Measurements from ENCODE around the gene ITPA.
A peak's percentile ranks its signal among the peaks of the same experiment; 100 is the strongest.

Gene ITPA

DNA sequence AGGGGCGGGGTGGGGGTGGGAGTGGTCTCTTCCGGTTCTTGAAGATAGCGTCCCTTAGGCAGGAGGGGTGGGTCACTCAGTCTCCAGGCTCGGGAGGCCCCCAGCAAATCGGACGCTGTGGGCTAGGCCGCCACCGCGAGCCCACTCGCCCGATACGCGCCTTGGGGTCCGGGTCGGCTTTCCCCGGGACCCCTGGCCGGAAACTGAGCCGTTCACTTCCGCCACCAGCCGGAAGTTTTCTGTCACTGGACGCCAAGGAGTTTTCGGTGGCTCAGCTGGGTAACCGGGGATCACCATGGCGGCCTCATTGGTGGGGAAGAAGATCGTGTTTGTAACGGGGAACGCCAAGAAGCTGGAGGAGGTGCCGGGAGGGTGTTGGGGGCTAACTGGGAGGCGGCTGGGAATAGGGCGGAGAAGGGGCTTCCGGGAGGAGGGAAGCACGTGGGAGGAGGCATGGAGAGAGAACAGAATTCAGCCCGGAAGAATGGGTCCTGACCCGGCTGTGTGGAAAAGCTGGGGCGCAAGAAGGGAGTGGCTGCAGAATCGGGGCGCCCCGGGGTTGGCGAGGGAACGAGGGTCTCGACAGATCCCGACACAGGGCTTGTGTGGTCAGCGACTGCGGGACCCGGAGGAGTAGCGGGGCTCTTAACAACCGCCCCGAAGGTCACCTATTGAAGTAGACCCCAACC lies at the start of gene ITPA:
Gene ITPA (plus strand): TSS at position 242 of the 689 bp plus-strand sequence. CDS start 54 bp downstream, at position 296.
- DNase-seq (ENCODE audit: low read depth): peak; percentile 33

DNA sequence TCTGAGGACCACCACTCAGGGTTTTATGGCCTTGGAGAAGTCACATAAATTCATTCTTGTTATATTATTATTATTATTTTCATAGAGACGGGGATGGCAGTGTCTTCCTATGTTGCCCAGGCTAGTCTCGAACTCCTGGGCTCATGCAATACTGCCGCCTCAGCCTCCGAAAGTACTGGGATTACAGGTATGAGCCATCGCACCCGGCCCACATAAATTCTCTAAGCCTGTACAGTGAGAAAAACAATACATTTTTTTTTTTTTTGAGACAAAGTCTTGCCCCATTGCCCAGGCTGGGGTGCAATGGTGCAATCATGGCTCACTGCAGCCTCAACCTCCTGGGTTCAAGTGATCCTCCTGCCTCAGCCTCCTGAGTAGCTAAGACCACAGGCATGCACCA lies 48.9 kb upstream of the ITPA start:
- no peak for DNase-seq (ENCODE audit: low read depth)

DNA sequence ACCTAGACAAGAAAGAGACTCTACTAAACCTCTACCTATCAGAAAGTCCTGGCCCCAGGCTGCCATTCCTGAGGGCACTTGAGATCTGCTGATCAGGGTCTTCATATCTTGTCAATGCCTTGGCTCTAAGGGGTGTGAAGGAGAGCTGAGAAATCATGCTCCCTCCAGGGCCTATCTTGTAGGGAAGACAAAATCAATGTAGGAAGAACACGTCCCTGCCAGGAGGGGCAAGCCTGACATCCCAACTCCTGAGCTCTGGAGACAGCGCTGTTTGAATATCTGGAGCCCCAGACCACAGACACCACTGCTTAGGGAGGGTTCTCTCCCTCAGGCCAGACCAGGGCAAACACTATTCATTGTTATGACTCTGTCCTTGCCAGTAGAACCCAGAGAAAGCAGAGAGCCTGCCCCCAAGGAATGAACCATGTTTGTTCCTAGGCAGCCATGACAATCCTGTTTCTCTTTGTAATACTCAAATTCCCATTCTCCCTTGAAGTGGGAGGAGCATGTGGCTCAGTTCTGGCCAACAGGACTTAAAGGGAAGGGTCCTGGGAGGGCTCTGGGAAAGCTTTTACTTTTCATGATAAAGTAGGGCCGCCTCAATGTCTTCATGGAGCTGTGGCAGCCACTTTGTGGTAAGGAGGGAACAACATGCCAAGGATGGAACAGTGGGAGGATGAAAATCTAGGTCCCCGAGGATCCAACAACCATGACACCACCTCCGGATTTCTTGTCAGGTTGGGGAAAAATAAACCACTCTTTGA lies 47.8 kb upstream of the ITPA start:
- DNase-seq (ENCODE audit: low read depth): no peak

DNA sequence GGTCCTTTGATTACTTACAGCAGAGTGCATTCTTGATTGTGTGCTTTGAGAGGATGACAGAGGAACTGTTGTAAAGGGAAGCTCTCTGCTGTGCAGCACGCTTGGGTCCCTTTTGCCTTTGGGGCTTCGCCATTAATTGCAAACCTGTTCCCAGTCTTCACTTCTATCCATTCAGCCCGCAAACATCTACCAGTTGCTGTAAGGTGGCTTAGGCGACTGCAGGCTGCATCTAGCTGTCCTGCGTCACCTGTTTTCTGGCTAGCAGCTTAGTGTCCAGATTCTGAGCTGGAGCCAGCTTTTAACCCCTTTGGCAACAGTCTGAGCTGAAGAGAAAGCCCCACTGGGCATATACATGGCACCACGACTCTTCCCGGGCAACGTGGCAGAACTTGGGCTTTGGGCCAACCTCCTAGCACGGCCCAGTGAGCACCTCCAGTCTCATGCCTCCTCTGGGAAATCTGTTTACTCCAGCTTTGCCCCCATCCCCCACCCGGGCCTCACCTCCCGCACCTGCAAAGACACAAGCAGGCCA lies 47.2 kb upstream of the ITPA start:
- no peak for DNase-seq (ENCODE audit: low read depth)

DNA sequence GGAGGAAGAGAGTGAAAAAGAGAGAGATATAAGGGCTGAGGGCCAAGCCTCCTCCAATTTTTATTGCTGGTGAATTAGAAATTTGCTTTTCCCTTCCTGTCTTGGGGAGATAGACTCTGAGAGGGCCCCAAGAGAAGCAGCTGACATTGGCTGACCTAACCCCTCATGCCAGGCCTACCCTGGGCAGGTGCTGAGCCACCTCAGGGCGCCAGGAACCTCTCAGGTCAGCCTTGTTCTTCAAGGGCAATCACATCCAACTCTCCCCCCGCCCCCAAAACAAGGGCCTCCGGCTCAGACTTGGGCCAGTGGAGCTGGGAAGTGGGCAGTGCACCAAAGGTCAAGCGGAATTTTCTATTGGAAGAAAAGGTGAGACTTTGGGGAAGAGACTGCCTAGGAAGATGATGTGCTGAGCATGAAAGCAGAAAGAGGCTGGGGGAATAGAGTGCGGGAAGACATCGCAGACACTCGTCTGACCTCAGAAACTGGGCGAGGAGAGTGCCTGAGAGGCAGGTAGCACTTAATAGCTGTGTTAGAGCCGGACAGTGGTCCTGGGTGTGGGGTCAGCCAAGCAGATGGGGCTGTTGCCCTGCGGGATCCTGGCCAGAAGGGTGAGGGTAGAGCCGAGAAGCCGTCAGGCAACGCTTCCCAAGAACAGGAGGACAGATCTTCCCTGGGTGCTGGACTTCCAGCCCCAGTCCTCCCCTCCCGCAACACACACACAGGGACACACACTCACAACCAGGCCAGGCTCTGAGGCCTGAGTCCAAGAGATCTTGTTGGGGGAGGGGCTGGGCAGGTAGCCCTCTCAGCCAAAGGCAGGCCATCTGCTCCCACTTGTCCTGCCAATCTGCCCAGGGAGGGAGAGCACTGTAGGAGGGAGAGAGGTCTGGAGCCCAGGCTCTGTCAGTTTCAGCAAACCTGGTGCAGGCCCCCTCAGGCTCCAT lies 45.9 kb upstream of the ITPA start:
- no peak for DNase-seq (ENCODE audit: low read depth)

DNA sequence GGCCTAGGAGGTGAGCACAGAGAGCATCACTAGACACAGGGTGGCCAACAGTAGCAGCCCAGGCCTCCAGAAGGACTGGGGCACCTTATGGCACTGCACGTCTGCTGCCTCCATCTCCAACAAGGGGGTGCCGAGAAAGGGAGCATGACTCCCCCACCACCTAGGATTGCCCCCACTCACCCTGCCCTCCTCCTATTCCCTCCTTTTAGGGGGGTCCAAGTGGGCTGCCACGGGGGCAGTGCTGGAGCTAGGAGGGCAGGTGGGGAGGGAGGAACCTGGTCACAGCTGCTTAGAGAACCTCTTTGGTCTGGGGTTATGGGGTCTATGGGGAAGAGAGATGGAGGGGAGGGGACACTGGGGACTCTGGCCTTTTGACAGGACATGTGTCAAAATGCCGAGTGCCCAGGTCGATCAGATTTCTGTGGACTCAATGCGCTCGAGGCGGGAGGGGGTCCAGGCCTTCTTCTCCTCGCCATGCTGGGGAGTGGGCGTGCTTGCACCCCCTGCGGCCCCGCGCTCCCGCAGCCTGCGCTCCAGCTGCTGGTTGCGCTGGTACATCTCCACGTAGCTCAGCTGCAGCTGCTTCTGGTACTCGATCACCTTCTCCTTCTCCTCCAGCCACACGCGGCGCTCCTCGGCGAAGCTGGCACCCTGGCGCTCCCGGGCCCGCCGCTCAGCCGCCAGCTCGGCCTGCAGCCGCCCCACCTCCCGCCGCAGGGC lies 45.1 kb upstream of the ITPA start:
- DNase-seq (ENCODE audit: low read depth): no peak

DNA sequence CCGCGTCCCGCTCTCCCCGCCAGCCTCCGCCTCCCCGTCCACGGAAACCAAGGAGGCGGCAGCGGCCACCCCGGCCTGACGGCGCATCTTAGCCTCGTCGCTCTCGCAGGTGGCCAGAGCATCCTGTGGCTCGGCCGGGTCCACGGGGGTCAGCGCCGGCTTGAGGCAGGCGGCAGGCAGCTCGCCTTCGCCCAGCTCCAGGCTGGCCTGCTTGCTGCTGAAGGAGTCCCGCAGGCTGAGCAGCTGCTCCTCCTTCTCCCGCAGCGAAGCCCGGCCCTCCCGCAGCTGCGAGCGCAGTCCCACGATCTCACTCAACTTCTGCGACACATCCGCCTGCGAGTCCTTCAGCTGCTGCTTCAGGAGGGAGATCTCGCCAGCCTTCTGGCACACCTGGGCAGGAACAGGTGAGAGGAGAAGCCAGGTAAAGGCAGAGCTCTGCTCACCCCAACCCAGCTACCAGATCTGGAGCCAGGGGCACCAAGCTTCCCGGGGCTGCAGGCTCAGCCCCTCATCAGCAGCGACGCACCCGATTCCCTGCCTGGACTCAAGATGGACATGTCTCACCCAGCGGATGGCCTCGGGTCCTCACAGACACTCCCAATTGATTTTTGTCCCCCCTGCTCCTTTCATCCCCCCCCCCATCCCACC lies 44.4 kb upstream of the ITPA start:
- DNase-seq (ENCODE audit: low read depth): no peak

DNA sequence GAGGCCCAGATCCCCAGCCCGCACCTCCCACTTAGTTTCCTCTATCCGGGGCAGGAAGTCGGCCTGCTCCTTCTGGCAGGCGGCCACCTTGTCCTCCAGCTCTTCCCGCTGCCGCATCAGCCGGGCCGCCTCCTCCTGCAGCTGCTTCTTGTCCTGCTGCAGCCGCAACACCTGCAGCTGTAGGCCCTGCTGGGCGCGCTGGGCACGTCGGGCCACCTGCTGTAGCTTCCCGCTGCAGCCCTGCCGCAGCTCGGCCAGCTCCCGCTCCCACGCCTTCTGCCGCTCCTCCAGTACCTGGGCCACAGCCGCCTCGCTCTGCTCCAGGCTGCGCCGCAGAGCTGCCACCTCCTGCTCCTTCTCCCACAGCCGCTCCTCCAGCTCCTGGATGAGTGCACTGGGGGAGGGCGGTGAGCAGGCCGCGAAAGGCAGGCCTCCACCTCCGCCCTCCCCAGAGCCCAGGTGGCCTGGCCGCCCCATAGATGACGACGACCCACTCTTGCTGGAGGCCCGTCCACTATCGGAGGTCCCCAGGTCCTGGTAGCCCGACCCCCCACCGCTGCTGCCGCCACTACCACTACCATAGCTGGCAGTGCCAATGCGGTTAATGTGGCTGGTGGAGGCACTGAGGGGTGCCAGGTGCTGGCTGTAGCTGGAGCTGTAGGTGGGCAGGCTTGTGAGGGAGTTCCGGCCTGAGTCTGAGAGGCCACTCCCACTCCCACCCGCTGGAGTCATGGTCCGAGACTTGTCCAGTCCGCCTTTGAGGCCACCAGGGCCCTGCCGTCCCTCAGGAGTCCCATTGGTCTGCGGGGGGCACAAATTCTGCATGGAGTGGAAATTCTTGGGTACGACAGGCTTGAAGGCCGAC lies 43.6 kb upstream of the ITPA start:
- DNase-seq (ENCODE audit: low read depth): no peak

DNA sequence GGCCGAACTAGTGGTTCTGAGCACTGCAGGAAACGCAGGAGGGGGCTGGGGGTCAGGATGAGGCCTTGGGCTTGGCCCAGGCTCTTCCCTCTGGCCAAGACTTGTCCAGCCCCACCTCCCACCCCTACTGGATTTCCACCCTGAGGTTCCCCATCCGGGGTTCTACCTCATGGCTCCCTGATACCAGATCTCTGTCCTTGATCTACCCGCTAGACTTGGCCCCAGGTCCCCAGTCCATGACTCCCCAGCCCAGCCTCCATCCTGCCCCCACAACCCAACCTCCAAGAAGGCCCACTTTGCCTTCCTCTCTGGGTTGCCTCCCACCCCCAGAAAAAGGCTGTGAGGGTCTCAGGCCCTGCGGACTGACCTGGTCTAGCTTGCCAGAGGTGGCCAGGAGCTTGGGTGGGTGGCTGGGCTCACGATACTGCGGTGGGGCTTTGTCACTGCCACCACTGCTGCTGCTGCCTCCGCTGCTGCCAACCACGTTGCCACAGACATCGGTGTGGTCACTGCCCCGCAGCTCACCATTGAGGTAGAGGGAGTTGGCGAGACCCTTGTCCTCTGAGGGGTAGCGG lies 42.9 kb upstream of the ITPA start:
- no peak for DNase-seq (ENCODE audit: low read depth)

DNA sequence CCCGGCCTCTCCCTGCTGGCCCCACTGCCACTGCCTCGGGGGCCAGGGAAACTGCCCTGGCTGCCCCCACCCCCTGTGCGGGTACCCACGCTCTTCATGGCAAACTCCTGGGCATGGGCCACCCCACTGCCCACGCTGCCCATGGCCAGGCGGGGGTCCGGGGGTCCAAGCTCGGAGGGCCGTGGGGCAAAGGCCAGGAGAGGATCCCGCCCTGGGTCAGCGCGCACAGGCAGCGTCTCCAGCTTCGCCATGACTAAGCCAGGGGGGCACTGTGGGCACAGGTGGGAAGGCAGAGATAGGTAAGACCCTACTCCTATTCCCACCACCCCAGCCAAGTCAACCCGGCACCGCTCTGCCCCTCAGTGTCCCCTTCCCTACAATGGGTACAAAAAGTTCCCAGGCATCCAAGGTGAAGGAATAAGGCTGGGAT lies 42.4 kb upstream of the ITPA start:
- DNase-seq (ENCODE audit: low read depth): no peak

DNA sequence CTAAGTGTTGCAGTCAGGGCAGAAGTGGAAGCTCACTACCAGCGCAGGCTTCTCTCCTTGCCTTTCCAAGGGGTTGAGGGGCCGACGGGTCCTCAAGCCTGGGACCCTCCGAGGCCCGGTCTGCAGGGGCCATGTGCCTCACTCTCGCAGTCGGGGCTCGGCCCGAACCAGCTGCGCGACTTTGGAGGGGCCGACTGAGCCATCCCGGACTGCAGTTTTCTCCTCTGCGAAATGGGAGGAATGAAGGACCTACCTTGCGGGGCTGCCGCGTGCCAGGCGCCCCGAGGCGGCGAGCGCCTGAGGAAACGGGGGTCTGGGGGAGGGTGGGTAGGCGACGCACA lies 41.6 kb upstream of the ITPA start:
- no peak for DNase-seq (ENCODE audit: low read depth)

DNA sequence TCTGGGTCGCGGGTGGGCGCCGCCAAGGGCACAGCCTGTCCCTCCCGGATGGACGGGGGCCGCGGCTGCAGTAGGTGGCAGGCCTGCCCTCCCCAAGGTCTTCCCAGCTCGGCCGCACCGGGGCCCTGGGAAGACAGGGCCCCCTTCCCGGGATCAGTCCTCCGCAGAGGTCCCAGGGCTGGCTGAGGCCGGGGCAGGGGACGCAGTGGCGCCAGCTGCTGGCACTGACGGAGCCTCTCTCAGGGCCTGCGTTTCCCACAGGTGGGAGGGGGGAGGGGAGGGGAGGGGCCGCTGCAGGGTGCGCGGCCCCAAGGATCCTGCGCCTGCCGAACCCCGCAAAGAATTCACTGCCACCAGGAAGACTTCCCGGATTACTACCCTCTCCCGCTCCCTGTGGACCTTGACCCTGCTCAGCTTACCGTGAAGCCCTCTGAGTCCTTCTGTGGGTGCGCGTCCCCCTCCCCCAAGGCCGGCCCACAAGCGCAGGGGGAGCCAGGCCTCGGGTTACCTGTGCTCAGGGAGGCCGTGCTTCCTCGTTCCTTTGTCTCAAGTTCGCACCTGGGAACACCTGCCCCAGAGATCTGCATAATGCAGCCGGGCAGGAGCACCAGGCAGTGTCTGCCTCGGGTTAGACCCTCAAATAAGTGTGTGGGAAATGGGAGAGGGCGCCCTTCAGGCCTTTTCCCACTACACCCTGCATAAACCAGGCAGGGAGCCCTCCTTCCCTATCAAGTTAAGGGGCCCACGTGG lies 41.0 kb upstream of the ITPA start:
- DNase-seq (ENCODE audit: low read depth): no peak

DNA sequence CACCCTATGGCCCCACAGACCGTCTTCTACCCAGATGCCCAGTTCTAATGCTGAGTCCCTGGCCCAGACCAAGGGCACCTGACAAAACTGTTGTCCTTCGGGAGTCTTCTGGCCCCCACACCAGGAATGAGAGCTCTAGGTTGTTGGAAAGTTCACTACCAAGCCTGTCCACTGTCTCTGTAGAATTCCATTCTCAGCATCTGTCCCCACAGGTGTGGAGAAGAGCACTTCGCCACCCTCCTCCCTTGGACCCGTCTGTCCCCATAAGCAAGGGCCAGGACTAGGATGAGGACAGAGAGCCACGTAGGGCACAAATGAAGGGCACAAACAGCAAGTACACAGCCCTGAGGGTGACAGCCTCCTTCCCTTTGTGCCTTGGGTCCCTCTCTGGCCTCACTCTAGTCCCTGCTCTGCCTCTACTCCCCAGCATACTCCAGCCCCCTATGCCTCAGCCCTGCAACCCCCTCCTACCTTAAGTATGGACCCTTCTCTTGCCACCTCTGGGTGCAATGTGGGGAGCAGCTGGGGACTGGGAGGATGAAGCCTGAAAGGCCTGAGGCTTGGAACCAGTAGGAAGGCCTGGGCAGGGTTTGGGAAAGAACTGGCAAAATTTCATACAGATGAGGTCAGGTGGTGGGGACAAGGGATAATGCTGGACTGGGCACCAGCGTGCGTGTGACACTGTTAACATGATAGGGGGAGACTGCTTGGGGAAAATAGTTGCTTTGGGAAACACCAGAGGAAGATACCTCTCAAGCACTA lies 40.3 kb upstream of the ITPA start:
- no peak for DNase-seq (ENCODE audit: low read depth)

DNA sequence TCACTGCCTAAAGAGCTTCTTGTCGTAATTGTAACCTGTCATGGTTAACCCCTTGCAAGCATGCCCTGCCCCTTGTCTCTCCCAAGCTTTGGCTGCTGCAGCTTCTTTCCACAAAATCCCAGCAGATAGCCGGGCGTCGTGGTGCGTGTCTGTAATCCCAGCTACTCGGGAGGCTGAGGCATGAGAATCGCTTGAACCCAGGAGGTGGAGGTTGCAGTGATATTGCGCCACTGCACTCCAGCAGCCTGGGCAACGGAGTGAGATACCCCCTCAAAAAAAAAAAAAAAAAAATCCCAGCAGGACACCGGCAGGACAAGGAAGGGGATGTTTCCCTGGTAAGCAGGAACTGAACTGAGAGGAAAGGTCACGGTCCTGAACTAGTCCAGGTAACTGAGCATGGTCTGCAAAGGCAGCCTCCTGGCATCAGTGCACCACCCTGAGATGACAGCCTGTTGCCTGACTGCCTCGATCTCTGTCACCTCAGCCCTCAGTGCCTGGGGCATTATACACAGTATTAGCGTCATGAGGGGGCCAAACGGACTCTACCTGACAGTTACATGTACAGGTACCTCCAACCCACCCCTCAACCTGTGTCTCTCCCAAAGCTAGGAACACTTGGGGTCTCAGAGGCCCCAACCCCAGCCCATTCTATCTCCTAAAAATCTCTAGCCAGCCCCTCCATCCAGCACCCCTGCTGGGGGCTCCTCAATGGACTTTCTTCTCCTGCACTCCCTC lies 37.7 kb upstream of the ITPA start:
- no peak for DNase-seq (ENCODE audit: low read depth)

DNA sequence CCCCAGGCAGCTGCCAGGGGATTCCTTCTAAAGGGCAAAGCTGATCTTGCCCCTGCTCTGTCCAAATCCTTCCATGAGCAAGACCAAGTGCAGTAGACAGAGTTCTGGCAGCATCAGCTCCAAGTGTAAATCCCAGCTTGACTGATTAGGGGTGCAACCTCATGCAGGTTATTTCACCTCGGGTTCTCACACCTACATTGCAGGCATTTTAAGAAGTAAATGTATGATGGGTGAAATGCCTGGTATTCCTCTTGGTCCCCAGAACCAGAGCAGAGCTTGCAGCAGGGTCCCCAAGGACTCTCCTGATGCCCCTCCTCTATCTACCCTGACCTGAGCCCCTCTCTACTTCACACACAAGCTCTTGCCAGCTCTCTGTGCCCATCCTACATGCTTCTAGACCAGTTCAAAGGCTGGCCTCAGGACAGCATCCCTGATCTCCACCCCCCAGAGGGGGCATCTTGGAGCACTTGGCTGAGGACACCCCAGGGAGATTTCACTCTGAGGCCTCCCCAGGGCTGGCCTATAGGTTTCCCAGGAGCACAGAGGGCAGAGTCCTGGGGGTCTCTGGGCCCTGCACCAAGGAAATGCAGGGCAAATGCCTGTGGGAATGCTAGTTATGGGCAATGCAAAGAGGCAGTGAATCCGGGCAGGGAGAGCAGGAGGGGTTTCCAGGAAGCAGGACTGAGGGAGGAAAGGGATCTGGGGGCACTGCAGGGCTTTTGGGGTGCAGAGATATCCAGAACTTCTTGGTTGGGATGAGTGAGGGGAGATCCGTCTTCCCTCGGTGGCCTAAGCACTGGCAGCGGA lies 37.0 kb upstream of the ITPA start:
- no peak for DNase-seq (ENCODE audit: low read depth)

DNA sequence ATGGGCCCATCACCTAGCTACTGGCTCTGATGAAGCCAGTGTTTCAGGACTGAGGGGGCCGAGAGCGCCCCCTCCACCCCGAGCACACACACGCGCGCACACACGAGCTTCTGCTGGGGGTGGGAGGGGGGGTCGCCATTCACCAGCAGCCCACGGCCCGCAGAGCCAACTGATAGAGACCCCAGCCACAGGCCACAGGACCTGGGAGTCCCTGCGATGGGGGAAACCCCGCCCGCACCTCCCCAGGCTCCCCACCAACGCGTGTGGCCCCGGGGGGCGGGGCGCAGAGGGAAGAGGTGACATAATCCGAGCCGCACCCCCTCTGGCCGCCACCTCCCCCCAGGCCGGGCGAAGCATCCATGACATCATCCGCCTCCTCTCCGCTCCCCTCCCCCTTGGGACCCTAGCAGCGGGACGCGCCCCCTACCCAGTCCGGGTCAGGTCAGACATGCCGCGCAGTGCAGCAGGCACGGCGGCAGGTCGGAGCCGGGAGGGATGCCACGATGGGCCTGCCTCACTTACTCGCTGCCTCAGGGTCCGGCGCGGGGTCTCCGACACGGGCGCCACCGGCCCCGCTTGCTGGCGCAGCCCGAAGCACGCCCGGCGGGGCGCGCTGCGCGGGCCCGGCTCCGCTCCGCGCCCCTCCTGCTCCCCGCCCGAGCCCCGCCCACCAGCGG lies 36.2 kb upstream of the ITPA start, which contains the start of gene LZTS3:
Gene LZTS3 (minus strand): TSS at position 617 of the 677 bp plus-strand sequence. CDS start 6,386 bp downstream, outside the sequence.
- DNase-seq (ENCODE audit: low read depth): peak; percentile 76
